Memory B cell (primary cell): Measurements from ENCODE around the gene HNF1B.
A peak's percentile ranks its signal among the peaks of the same experiment; 100 is the strongest.

Experiments
- ATAC-seq: fragments of 150-1000 bp; cut with Tn5 transposase; 2 replicates; pipeline ENCODE4 v1.10.0; 2021; ENCODE audit warnings: low read depth, mild to moderate bottlenecking, moderate library complexity
- DNase-seq, 2 donors: peaks; one replicate each; pipeline ENCODE4 v3.0.0; 2022; ENCODE audit warnings: low spot score in 2 of 2
- H3K27ac Mint-ChIP-seq: one replicate; pipeline ENCODE4 v1.8.0; 2022; ENCODE audit warnings: mild to moderate bottlenecking, moderate library complexity, mixed read lengths
- H3K27me3 Mint-ChIP-seq: one replicate; pipeline ENCODE4 v1.8.0; 2022; ENCODE audit warnings: mixed read lengths
- H3K36me3 Mint-ChIP-seq: one replicate; pipeline ENCODE4 v1.8.0; 2022; ENCODE audit warnings: mild to moderate bottlenecking, mixed read lengths
- H3K4me1 Mint-ChIP-seq: one replicate; pipeline ENCODE4 v1.8.0; 2022; ENCODE audit warnings: mixed read lengths
- H3K4me3 Mint-ChIP-seq: one replicate; pipeline ENCODE4 v1.8.0; 2022; ENCODE audit warnings: mild to moderate bottlenecking, moderate library complexity, mixed read lengths
- H3K9me3 Mint-ChIP-seq: one replicate; pipeline ENCODE4 v1.8.0; 2022; ENCODE audit warnings: mixed read lengths

The HNF1B gene

GRCh38 chr17:37672548-37673078 is 72.2 kb downstream of the HNF1B start:
- DNase-seq: no peak
- H3K27me3 Mint-ChIP-seq: peaks cover 8% of the 10 kb centered on the region
- no peaks in the 10 kb centered on the region for H3K36me3 Mint-ChIP-seq
- ATAC-seq: no peak
- no peak overlapping the region for H3K27ac Mint-ChIP-seq
- H3K9me3 Mint-ChIP-seq: no peaks in the 10 kb centered on the region
- H3K4me3 Mint-ChIP-seq: no peak overlapping the region
- no peaks in the 10 kb centered on the region for H3K4me1 Mint-ChIP-seq

- Mint-ChIP-seq H3K9me3 (no peaks in the 10 kb centered on the region), H3K27ac (no peak overlapping the region), H3K27me3 (peaks cover 7% of the 10 kb centered on the region), H3K4me3 (no peak overlapping the region), H3K4me1 (no peaks in the 10 kb centered on the region), H3K36me3 (no peaks in the 10 kb centered on the region)
- DNase-seq (no peak), ATAC-seq (no peak)
Observed at GRCh38 chr17:37671824-37672547, 72.9 kb downstream of the HNF1B start.

- no peak for ATAC-seq
- no peak for DNase-seq
- peaks cover 6% of the 10 kb centered on the region for H3K27me3 Mint-ChIP-seq
- H3K27ac Mint-ChIP-seq: no peak overlapping the region
- no peaks in the 10 kb centered on the region for H3K4me1 Mint-ChIP-seq
- H3K36me3 Mint-ChIP-seq: no peaks in the 10 kb centered on the region
- no peak overlapping the region for H3K4me3 Mint-ChIP-seq
- no peaks in the 10 kb centered on the region for H3K9me3 Mint-ChIP-seq
Observed at GRCh38 chr17:37671028-37671823, 73.6 kb downstream of the HNF1B start.

- Mint-ChIP-seq H3K36me3 (no peaks in the 10 kb centered on the region), H3K9me3 (no peaks in the 10 kb centered on the region), H3K27ac (no peak overlapping the region), H3K4me1 (no peaks in the 10 kb centered on the region), H3K4me3 (no peak overlapping the region), H3K27me3 (peaks cover 8% of the 10 kb centered on the region)
- no peak for DNase-seq
- ATAC-seq: no peak
Observed at GRCh38 chr17:37667039-37667438, 77.8 kb downstream of the HNF1B start.

- H3K4me1 Mint-ChIP-seq: no peaks in the 10 kb centered on the region
- DNase-seq (no peak), ATAC-seq (no peak)
- H3K27ac Mint-ChIP-seq: no peak overlapping the region
- H3K36me3 Mint-ChIP-seq: no peaks in the 10 kb centered on the region
- H3K9me3 Mint-ChIP-seq: no peaks in the 10 kb centered on the region
- no peak overlapping the region for H3K4me3 Mint-ChIP-seq
- H3K27me3 Mint-ChIP-seq: peaks cover 10% of the 10 kb centered on the region
Observed at GRCh38 chr17:37664214-37664613, 80.6 kb downstream of the HNF1B start.

GRCh38 chr17:37662353-37662752 is 82.5 kb downstream of the HNF1B start:
- Mint-ChIP-seq H3K36me3 (no peaks in the 10 kb centered on the region), H3K27me3 (peaks cover 6% of the 10 kb centered on the region), H3K9me3 (no peaks in the 10 kb centered on the region), H3K4me3 (no peak overlapping the region), H3K4me1 (no peaks in the 10 kb centered on the region), H3K27ac (no peak overlapping the region)
- no peak for DNase-seq
- ATAC-seq: no peak

GRCh38 chr17:37661400-37662014 is 83.4 kb downstream of the HNF1B start:
- H3K9me3 Mint-ChIP-seq: no peaks in the 10 kb centered on the region

GRCh38 chr17:37659925-37660324 is 84.9 kb downstream of the HNF1B start:
- Mint-ChIP-seq H3K36me3 (no peaks in the 10 kb centered on the region), H3K4me3 (no peak overlapping the region), H3K4me1 (no peaks in the 10 kb centered on the region), H3K9me3 (no peaks in the 10 kb centered on the region), H3K27ac (no peak overlapping the region), H3K27me3 (peaks cover 7% of the 10 kb centered on the region)
- ATAC-seq (no peak), DNase-seq (no peak)

More at GRCh38 chr17:37661400-37662014, 83.4 kb downstream of the HNF1B start:
- ATAC-seq (no peak), DNase-seq (no peak)
- Mint-ChIP-seq H3K27ac (no peak overlapping the region), H3K4me1 (no peaks in the 10 kb centered on the region), H3K27me3 (peaks cover 7% of the 10 kb centered on the region), H3K4me3 (no peak overlapping the region), H3K36me3 (no peaks in the 10 kb centered on the region)

GRCh38 chr17:37657202-37657601 is 87.7 kb downstream of the HNF1B start:
- H3K27me3 Mint-ChIP-seq: peaks cover 4% of the 10 kb centered on the region

GRCh38 chr17:37651849-37652248 is 93.0 kb downstream of the HNF1B start:
- no peaks in the 10 kb centered on the region for H3K9me3 Mint-ChIP-seq
- H3K4me3 Mint-ChIP-seq: no peak overlapping the region
- DNase-seq (no peak), ATAC-seq (no peak)
- H3K27ac Mint-ChIP-seq: no peak overlapping the region
- H3K4me1 Mint-ChIP-seq: no peaks in the 10 kb centered on the region
- no peaks in the 10 kb centered on the region for H3K36me3 Mint-ChIP-seq
- peaks cover 13% of the 10 kb centered on the region for H3K27me3 Mint-ChIP-seq

More at GRCh38 chr17:37657202-37657601, 87.7 kb downstream of the HNF1B start:
- ATAC-seq (no peak), DNase-seq (no peak)
- Mint-ChIP-seq H3K9me3 (no peaks in the 10 kb centered on the region), H3K4me3 (no peak overlapping the region), H3K27ac (no peak overlapping the region), H3K4me1 (no peaks in the 10 kb centered on the region), H3K36me3 (no peaks in the 10 kb centered on the region)

- peaks cover 19% of the 10 kb centered on the region for H3K27me3 Mint-ChIP-seq
- no peak overlapping the region for H3K27ac Mint-ChIP-seq
- DNase-seq (no peak), ATAC-seq (no peak)
- H3K9me3 Mint-ChIP-seq: no peaks in the 10 kb centered on the region
- no peaks in the 10 kb centered on the region for H3K4me1 Mint-ChIP-seq
- H3K36me3 Mint-ChIP-seq: no peaks in the 10 kb centered on the region
- H3K4me3 Mint-ChIP-seq: no peak overlapping the region
Observed at GRCh38 chr17:37650419-37651003, 94.3 kb downstream of the HNF1B start.

GRCh38 chr17:37648555-37648954 is 96.3 kb downstream of the HNF1B start:
- H3K27ac Mint-ChIP-seq: no peak overlapping the region
- no peaks in the 10 kb centered on the region for H3K36me3 Mint-ChIP-seq
- no peaks in the 10 kb centered on the region for H3K9me3 Mint-ChIP-seq
- DNase-seq (no peak), ATAC-seq (no peak)
- H3K27me3 Mint-ChIP-seq: peaks cover 26% of the 10 kb centered on the region
- no peak overlapping the region for H3K4me3 Mint-ChIP-seq
- H3K4me1 Mint-ChIP-seq: peaks cover 2% of the 10 kb centered on the region

- H3K27me3 Mint-ChIP-seq: peaks cover 26% of the 10 kb centered on the region
- H3K36me3 Mint-ChIP-seq: no peaks in the 10 kb centered on the region
- DNase-seq: no peak
- no peaks in the 10 kb centered on the region for H3K9me3 Mint-ChIP-seq
- H3K4me3 Mint-ChIP-seq: no peak overlapping the region
- peaks cover 7% of the 10 kb centered on the region for H3K4me1 Mint-ChIP-seq
- no peak for ATAC-seq
- H3K27ac Mint-ChIP-seq: no peak overlapping the region
Observed at GRCh38 chr17:37647856-37648255, 97.0 kb downstream of the HNF1B start.

- H3K27ac Mint-ChIP-seq: peak overlapping the region; percentile 91
- H3K36me3 Mint-ChIP-seq: peaks cover 15% of the 10 kb centered on the region
- ATAC-seq (no peak), DNase-seq (no peak)
- H3K27me3 Mint-ChIP-seq: peaks cover 18% of the 10 kb centered on the region
- peak overlapping the region; percentile 94 for H3K4me3 Mint-ChIP-seq
- H3K4me1 Mint-ChIP-seq: peaks cover 23% of the 10 kb centered on the region
- H3K9me3 Mint-ChIP-seq: no peaks in the 10 kb centered on the region
Observed at GRCh38 chr17:37643869-37644268, 101.0 kb downstream of the HNF1B start.
